Colonic mucosa (tissue), 4 donors: ENCODE data around the gene LMO3. TPM values are rescaled to one million over a fixed set of nuclear protein-coding genes. Genes with fewer than 3 reads are reported as not detected.

Experiments
- DNase-seq: peaks from one replicate; pipeline ENCODE4 v3.0.0-alpha.2; 2020
- H3K27ac ChIP-seq: fragments of 200-600 bp; one replicate; pipeline ENCODE4 v1.8.0; 2021
- H3K27me3 ChIP-seq: fragments of 200-600 bp; one replicate; pipeline ENCODE4 v1.8.0; 2021
- H3K36me3 ChIP-seq: fragments of 200-600 bp; one replicate; pipeline ENCODE4 v1.8.0; 2021
- H3K4me1 ChIP-seq: fragments of 200-600 bp; one replicate; pipeline ENCODE4 v1.8.0; 2021; ENCODE audit warnings: mild to moderate bottlenecking
- H3K4me3 ChIP-seq: fragments of 200-600 bp; one replicate; pipeline ENCODE4 v1.8.0; 2021
- H3K9ac ChIP-seq, 2 donors: one replicate each; pipeline ENCODE4 v1.7.0; 2013; ENCODE audit warnings: control low read depth in 2 of 2, low read depth in 2 of 2, low read length in 2 of 2
- H3K9me3 ChIP-seq: fragments of 200-600 bp; one replicate; pipeline ENCODE4 v1.8.0; 2021
- CTCF ChIP-seq: fragments of 200-600 bp; IDR thresholded peaks from one replicate; pipeline ENCODE4 v1.8.0; 2022; ENCODE audit warnings: antibody characterized with exemption, mild to moderate bottlenecking
- intact Hi-C: fragments of 100-400 bp; cut with DNase I; formaldehyde crosslinking; loops from one replicate; pipeline ENCODE4 v1.14.1; 2022
- total RNA-seq, 2 donors: library from RNA; stranded (reverse); fragmentation: NEBNext Ultra II Directional in 1 of 2; extraction: Animal tissue kit (Norgen Biotek cat#: 25700) in 1 of 2; gene quantifications; one replicate each; pipeline ENCODE4 v1.2.1, GENCODE V29; 2021
- donor health status: healthy.
- donor health status: DM: no; HTN: no; CAD: no.
- donor health status: DM: no; HTN: no; CAD: no.

Gene LMO3
- 1 to 10 TPM in 1 of 2 donors, under 1 TPM in 1; 0.72 to 8.1 TPM for total RNA-seq

- no peaks in the 10 kb centered on the region for H3K4me1 ChIP-seq
- TF ChIP-seq CTCF, result no peak
- H3K9me3 ChIP-seq, result no peaks in the 10 kb centered on the region
- no peaks in the 10 kb centered on the region for H3K36me3 ChIP-seq
- peak within 1 kb of the TSS in 1 of 2 donors; percentile 39 for H3K9ac ChIP-seq
- H3K4me3 ChIP-seq, result peak within 1 kb of the TSS; percentile 17
- intact Hi-C loops, result no loop called here
- DNase-seq, result no peak
- no peak within 1 kb of the TSS for H3K27ac ChIP-seq
- no peaks in the 10 kb centered on the region for H3K27me3 ChIP-seq
These were observed at the start of gene LMO3 for GRCh38 chr12:16606117-16606200. Gene LMO3 (minus strand): TSS chr12:16606162. CDS start chr12:16600860, 5,302 bp downstream.

- no peak for TF ChIP-seq CTCF
- no peak for DNase-seq
- Histone ChIP-seq H3K4me3 (no peak overlapping the region), H3K27me3 (no peaks in the 10 kb centered on the region), H3K27ac (no peak overlapping the region), H3K9ac (no peak overlapping the region), H3K4me1 (no peaks in the 10 kb centered on the region), H3K36me3 (no peaks in the 10 kb centered on the region), H3K9me3 (no peaks in the 10 kb centered on the region)
- intact Hi-C loops, result no loop called here
These were observed 30.6 kb upstream of the LMO3 start for GRCh38 chr12:16636435-16637055.

- no peaks in the 10 kb centered on the region for H3K9me3 ChIP-seq
- H3K27me3 ChIP-seq, result no peaks in the 10 kb centered on the region
- no peaks in the 10 kb centered on the region for H3K36me3 ChIP-seq
- no peak overlapping the region for H3K9ac ChIP-seq
- H3K4me1 ChIP-seq, result no peaks in the 10 kb centered on the region
- DNase-seq, result no peak
- intact Hi-C loops, result no loop called here
- TF ChIP-seq CTCF, result no peak
- no peak overlapping the region for H3K27ac ChIP-seq
- no peak overlapping the region for H3K4me3 ChIP-seq
These were observed 28.8 kb upstream of the LMO3 start for GRCh38 chr12:16634786-16635185.

GRCh38 chr12:16626991-16627390 lies 21.0 kb upstream of the LMO3 start:
- Histone ChIP-seq H3K9me3 (no peaks in the 10 kb centered on the region), H3K36me3 (no peaks in the 10 kb centered on the region), H3K4me1 (no peaks in the 10 kb centered on the region), H3K27ac (no peak overlapping the region), H3K9ac (no peak overlapping the region), H3K4me3 (no peak overlapping the region), H3K27me3 (no peaks in the 10 kb centered on the region)
- no peak for DNase-seq
- intact Hi-C loops, result no loop called here
- no peak for TF ChIP-seq CTCF

GRCh38 chr12:16622338-16622737 lies 16.4 kb upstream of the LMO3 start:
- Histone ChIP-seq H3K4me3 (no peak overlapping the region), H3K4me1 (no peaks in the 10 kb centered on the region), H3K9ac (no peak overlapping the region), H3K27ac (no peak overlapping the region), H3K27me3 (no peaks in the 10 kb centered on the region), H3K36me3 (no peaks in the 10 kb centered on the region), H3K9me3 (no peaks in the 10 kb centered on the region)
- intact Hi-C loops, result no loop called here
- DNase-seq, result no peak
- TF ChIP-seq CTCF, result no peak

- Histone ChIP-seq H3K27ac (no peak overlapping the region), H3K36me3 (no peaks in the 10 kb centered on the region), H3K4me1 (no peaks in the 10 kb centered on the region), H3K4me3 (no peak overlapping the region), H3K9ac (no peak overlapping the region), H3K27me3 (no peaks in the 10 kb centered on the region), H3K9me3 (no peaks in the 10 kb centered on the region)
- DNase-seq, result no peak
- no peak for TF ChIP-seq CTCF
- intact Hi-C loops, result no loop called here
These were observed 13.6 kb upstream of the LMO3 start for GRCh38 chr12:16619537-16619936.
